Activated CD4-positive, alpha-beta T cell treated with anti-CD3 and anti-CD28 coated beads, Interleukin-2, amount 50 U/mL, for 24 hours (primary cell): ENCODE results near the gene CDK5RAP3.

Source experiments
- DNase-seq, 2 donors: peaks; one replicate each; pipeline ENCODE4 v3.0.0-alpha.2; 2020; ENCODE audit warnings: low read depth in 1 of 2, low spot score in 1 of 2

Gene CDK5RAP3

DNA sequence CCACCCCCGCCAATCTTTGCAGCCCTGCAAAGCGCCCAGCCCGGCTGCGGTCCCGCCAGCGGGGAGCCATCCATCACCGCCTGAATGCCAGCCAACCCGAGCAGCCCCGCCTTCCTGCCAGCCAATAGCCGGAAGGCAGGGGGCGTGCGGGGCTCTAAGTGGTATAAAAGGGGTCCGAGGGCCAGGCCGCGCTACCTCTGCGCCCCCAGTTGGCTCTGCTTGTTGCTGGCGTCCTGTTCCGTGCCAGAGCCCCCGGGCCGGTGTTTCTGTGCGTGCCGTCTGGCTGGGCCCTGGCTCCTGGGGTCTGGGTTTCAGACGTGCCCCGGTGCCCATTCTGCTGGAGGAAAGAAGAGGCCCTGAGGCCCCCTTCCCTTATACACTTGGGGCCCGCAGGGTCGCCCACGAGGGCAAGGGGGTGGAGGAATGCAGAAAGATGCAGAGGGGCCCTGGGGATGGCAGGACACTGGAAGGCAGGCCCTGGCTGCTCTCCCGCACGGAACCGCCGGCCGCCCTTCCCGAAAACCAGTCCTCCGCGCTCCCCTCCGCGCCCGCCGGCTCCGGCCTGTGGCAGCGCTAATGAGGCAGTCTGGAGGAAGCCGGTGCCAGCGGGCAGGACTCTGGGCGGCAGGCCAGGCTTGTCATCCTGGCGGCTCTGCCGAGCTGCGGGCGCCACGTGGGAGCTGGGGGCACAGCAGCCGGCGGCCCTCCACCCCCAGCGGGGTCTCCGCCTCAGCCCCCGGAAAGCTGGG is 52.7 kb downstream of the CDK5RAP3 start:
- peak in 1 of 2 donors; percentile 10 for DNase-seq

DNA sequence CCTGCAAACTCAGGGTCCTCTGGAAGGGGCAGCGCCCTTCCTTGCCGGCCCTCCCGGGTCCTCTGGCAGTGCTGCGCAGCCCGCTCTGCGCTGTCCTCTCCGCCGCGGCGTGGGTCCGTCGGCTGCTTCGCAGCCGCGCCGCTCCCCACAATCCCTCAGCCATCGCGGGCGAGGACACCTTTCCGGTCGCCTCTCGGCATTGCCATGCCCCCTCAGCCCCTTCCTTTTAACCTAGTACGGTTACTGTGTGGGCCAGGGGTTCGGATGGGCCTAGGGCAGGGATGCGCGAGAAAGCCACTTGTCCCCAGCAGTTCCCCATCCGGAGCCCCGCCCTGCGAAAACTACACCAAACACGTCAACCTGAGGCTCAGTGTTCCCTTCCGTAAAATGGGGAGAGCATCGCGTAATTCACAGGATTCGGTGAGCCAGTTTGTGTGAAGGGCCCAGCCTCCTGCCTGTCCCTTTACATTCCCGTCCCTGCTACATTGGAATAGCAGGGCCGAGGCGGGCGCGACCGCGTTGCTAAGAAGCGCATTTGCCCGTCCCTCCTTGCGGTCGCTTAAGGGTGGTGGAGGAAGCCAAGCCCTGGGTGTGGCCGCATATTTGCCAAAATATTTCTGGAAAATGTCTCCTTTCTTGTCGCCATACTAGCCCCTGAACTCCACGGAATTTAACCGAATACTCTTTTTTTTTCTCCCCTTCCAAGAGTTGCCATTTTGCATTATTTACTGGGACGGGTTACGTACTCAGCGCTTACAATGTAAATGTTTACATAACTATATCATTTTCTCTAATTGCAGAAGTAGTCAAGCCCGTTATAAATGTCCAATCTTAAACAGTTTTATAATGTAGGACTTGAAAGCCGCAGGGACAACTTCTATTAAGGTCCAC is 53.5 kb downstream of the CDK5RAP3 start:
- no peak for DNase-seq

DNA sequence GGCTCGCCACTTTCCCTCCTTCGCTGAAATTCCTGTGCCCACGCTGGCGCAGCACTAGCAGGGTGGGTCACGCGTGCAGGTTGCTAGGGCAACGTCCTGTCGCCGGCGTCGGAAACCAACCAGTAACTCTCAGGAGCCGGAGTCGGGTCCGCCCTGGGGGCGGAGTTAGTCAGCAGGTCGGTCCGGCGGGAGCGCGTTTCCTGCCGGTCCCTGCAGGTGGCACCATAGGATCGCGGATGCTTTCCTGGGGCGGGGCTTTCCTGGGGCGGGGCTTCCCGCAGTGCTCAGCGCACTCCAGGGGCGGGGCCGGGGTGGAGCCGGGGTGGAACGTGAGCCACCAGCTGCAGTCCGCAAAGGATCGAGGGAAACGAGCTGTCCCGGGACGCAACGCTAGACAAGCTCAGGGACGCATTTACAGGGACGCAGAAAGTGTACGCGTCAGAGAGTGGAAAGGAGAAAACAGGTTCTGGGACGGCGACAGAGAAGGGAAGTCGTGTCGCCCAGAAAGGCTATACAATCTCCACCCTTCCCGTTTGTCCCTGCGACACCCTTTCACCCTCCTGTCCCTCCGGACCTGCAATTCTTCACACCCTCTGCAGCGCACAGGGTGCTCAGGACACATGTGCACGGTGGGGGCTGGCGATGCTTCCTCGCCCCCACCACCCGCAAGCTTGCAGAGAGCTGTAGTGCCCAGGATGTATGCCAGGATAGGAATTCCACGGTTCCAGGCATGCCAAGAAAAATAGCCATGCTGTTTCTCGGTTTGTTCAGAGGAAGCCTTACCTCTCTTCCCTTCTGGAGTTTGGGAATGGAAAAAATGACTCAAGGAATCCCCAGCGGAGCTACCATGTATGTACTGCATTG is 54.4 kb downstream of the CDK5RAP3 start:
- peak; percentile 96 to 98 for DNase-seq

DNA sequence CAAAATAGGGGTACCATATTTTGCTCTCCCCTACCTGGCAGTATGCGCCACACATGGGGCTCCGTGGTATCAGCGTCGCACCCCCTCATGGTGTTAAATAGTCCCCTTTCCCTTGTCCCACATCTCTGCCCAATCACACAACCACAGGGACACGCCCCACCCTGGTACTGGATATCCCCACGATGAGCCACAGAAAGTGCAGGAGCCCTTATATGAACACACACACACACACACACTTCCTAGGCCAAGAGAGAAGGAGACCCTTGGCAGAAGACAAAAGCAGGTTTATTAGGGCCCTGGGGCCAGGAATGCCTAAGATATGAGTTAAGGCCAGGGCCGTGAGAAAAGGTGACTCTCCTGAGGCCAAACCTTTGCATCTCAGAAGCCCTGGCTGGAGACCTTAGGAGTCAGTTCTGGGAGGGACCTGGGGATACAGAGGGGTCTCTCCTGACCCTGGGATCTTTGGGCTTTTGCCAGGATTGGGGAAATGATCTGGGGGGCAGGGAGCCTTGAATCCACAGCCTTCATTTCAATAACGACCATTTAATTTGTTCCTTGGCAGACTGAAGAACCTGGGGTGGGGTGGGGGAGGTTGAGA is 55.1 kb downstream of the CDK5RAP3 start:
- no peak for DNase-seq

DNA sequence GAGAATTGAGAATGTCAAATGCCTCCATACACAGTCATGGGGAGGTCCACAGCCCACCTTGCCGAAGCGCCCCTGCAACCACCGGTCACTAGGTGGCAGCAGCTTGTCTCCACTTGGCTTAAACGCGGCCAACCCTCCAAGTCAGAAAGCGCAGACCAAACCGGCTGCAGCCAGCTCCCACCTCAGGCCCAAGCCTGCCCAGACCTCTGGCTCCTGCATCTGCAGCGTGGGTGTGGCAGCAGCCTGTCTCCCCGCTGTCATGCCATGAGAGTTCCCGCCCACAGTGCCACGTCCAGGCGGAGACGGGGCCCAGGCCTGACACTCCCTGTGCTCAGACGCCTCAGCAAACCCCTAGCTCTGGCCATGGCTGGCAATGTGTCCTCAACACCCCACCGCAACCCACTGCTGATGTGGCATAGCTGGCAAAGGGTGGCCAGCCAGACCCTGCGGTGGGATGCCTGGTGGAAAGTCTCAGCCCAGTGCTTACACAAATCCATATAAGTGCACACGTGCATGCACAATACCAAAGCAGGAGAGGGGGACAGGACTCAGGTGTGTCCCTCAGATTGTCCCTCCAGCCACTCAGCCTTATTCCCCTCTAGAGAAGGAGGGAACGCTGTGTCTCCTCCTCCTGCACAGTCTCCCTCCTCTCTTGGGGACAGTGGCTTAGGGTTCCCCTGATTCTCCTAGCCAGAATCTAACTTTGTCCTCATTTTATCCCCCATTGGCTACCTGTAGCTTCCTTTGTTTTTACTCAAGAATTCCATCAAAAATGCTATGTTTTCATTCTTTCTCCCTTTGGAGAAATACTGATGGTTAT is 55.8 kb downstream of the CDK5RAP3 start:
- DNase-seq: peak; percentile 39 to 62

DNA sequence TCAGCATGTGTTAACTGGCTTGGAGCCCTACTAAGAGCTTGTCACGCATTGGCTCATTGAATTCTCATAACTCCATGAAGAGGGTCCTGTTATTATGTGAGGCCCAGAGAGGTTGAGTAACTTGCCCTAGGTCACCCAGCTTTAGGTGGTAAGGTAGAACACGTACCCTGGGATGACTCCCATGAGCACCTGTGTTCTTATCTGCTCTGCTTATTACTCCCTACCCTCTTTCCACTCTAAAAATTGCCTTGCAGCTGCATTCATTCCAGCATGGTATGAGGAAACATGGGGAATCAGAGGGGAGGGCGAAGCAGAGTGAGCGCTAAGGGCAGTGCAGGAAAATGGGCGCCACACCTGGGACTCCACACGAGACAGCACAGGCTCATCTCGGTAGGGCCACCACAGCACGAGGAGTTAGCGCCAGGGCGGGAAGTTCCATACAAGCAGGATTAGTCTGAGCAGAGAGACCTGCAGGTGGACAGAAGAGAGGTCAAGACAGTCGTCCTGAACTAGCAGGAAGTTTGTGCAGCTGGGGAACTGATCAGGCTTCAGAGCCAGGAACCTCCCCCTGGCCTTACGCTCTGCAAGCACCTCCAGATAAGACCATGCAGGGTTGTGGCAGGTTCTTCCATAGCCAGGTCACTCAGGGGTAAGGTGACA is 56.5 kb downstream of the CDK5RAP3 start:
- no peak for DNase-seq

DNA sequence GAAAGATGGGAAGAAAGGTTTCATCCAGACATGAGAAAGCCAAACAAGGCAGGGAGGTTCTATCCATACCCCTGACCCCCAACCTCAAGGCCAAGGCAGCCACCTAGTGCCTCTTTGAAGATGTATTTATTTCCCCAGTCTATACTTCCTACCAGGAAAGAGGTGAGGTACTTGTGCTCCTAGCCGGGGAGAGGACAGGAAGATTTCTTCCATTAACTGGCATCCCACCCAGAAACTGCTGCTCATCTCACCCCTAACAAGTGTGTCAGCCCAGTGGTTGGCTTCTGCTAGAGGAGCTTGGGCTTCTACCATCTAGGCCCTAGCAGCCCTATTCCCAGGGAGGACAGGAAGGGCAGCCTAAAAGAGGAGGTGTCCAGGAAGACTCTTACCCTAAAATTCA is 57.8 kb downstream of the CDK5RAP3 start:
- DNase-seq: no peak

DNA sequence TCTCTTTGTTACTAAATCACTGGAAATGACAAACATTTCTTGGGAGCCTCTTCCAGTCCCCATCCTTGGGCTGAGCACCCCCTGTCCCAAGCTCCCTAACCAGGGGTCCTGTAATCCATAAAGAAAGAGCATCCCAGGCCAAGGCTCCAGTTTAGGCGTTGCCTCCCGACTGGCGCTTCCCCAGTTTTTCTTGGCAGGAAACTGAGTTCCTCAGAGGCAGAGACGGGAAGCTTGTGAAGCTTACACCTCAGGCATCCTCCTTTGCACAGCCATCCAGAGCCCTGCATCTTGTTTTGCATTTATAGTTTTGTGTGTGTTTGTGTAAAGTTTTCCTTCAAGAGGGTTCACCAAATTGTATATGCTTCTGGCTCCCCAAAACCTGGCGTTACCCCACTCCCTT is 59.6 kb downstream of the CDK5RAP3 start:
- no peak for DNase-seq
